Psoas muscle (tissue), 8 donors: ENCODE data around the gene C1QL4. TPM values are rescaled to one million over a fixed set of nuclear protein-coding genes. Genes with fewer than 3 reads are reported as not detected.
A peak's percentile ranks its signal among the peaks of the same experiment; 100 is the strongest.

Source experiments
- ATAC-seq, 4 donors: fragments of 200-7000 bp; cut with Tn5 transposase; one replicate each; pipeline ENCODE4 v1.9.1; 2020; ENCODE audit warnings: moderate library complexity in 3 of 4, mild to moderate bottlenecking in 2 of 4
- DNase-seq, 2 donors: peaks; one replicate each; pipeline ENCODE4 v3.0.0-alpha.2; 2020
- H3K27ac ChIP-seq: fragments of 200-600 bp; one replicate; pipeline ENCODE4 v1.8.0; 2022
- H3K27me3 ChIP-seq, 3 donors: fragments of 200-600 bp in 1 of 3; one replicate each; pipeline versions ENCODE4 v1.6.1 to v1.8.0; 2013 to 2022; ENCODE audit warnings: low read length in 2 of 3, mild to moderate bottlenecking in 2 of 3, moderate library complexity in 1 of 3; ENCODE audit not compliant: insufficient read depth in 3 of 3
- H3K36me3 ChIP-seq, 2 donors: fragments of 200-600 bp in 1 of 2; one replicate each; pipeline versions ENCODE4 v1.6.1 to v1.8.0; 2013 to 2022; ENCODE audit warnings: low read depth in 1 of 2, mild to moderate bottlenecking in 1 of 2, moderate library complexity in 1 of 2; ENCODE audit not compliant: insufficient read depth in 1 of 2
- H3K4me1 ChIP-seq: fragments of 200-600 bp; one replicate; pipeline ENCODE4 v1.8.0; 2022
- H3K4me3 ChIP-seq: fragments of 200-600 bp; one replicate; pipeline ENCODE4 v1.8.0; 2022; ENCODE audit warnings: mild to moderate bottlenecking
- H3K9me3 ChIP-seq: fragments of 200-600 bp; one replicate; pipeline ENCODE4 v1.8.0; 2022
- CTCF ChIP-seq: fragments of 200-600 bp; IDR thresholded peaks from one replicate; pipeline ENCODE4 v1.8.0; 2022; ENCODE audit warnings: antibody characterized with exemption
- WGBS, 3 donors: extraction: QIAGEN DNeasy Blood & Tissue Kit; methylation state at CpG; one replicate each; pipeline versions ENCODE4 v1.1.6 to v1.1.7; 2013; 5-methylcytosine and 5-hydroxymethylcytosine counted together
- intact Hi-C, 2 donors: fragments of 100-400 bp; cut with DNase I; formaldehyde crosslinking; loops; one replicate each; pipeline versions ENCODE4 v1.11.0 to v1.14.2; 2022
- polyA plus RNA-seq, 3 donors: library from polyadenylated mRNA; stranded (reverse); fragments of 200-250 nt; gene quantifications; one replicate each; pipeline ENCODE4 v1.2.3, GENCODE V29; 2013
- total RNA-seq, 4 donors: library from RNA; stranded (reverse); fragmentation: NEBNext Ultra II Directional in 2 of 4; extraction: Animal tissue kit (Norgen Biotek cat#: 25700) in 2 of 4; gene quantifications; one replicate each; pipeline versions ENCODE4 v1.2.1 to v1.2.4, GENCODE V29; 2021 to 2023
- donor health status: healthy with polysubstance abuse.
- donor health status: DM: no; HTN: no; CAD: no; lungs with moderate emphysema.
- donor health status: Bipolar disorder and iron deficiency.
- donor health status: healthy.
- donor health status: DM: yes; HTN: yes; CAD: no.
- donor health status: DM: no; HTN: no; CAD: no.
- donor health status: DM: no; HTN: no; CAD: no.
- donor health status: DM: yes; HTN: yes; CAD: no.

C1QL4 gene
- total and polyA plus RNA-seq, 7 donors = not detected

- H3K4me3 ChIP-seq = no peak overlapping the region
- peak; percentile 78 for TF ChIP-seq CTCF
- DNase-seq (peak; percentile 70 to 82), ATAC-seq (peak; percentile 89 to 96 (median 92))
- intact Hi-C loops = no loop called here
- WGBS, 3 donors = 40 to 44% (median 42%) methylated on average over 11 of the region's 11 CpGs
- H3K9me3 ChIP-seq = no peaks in the 10 kb centered on the region
- H3K4me1 ChIP-seq = no peaks in the 10 kb centered on the region
- H3K27ac ChIP-seq = no peak overlapping the region
- peaks cover 0 to 35% (median 14%) of the 10 kb centered on the region in 3 donors for H3K27me3 ChIP-seq
- H3K36me3 ChIP-seq = no peaks in the 10 kb centered on the region
Observed at GRCh38 chr12:49331380-49332222, 5.4 kb downstream of the C1QL4 start.

- H3K36me3 ChIP-seq = no peaks in the 10 kb centered on the region
- H3K9me3 ChIP-seq = no peaks in the 10 kb centered on the region
- H3K4me1 ChIP-seq = no peaks in the 10 kb centered on the region
- no peak for TF ChIP-seq CTCF
- H3K4me3 ChIP-seq = no peak overlapping the region
- H3K27me3 ChIP-seq = peaks cover 0 to 27% (median 6%) of the 10 kb centered on the region in 3 donors
- intact Hi-C loops = no loop called here
- 72% methylated on average over 13 to 14 of the region's 14 CpGs for WGBS, 3 donors
- H3K27ac ChIP-seq = no peak overlapping the region
- DNase-seq = no peak
- no peak for ATAC-seq
Observed at GRCh38 chr12:49330631-49331379, 6.2 kb downstream of the C1QL4 start.

- H3K27me3 ChIP-seq = peaks cover 0 to 21% (median 5%) of the 10 kb centered on the region in 3 donors
- DNase-seq = no peak
- 89 to 93% (median 92%) methylated on average over 7 of the region's 7 CpGs for WGBS, 3 donors
- no peak for TF ChIP-seq CTCF
- intact Hi-C loops = no loop called here
- no peaks in the 10 kb centered on the region for H3K36me3 ChIP-seq
- no peaks in the 10 kb centered on the region for H3K9me3 ChIP-seq
- no peak for ATAC-seq
- H3K4me3 ChIP-seq = no peak overlapping the region
- no peak overlapping the region for H3K27ac ChIP-seq
- no peaks in the 10 kb centered on the region for H3K4me1 ChIP-seq
Observed at GRCh38 chr12:49330032-49330619, 6.9 kb downstream of the C1QL4 start.

GRCh38 chr12:49328816-49329215 lies 8.2 kb downstream of the C1QL4 start:
- TF ChIP-seq CTCF = no peak
- Histone ChIP-seq H3K4me3 (no peak overlapping the region), H3K4me1 (no peaks in the 10 kb centered on the region), H3K27me3 (peaks cover 0 to 8% (median 2%) of the 10 kb centered on the region in 3 donors), H3K27ac (no peak overlapping the region), H3K9me3 (no peaks in the 10 kb centered on the region), H3K36me3 (no peaks in the 10 kb centered on the region)
- intact Hi-C loops = no loop called here
- DNase-seq (no peak), ATAC-seq (no peak)
- WGBS, 3 donors = 93 to 96% (median 96%) methylated on average over 12 of the region's 12 CpGs
